Fibroblast of lung (primary cell): Measurements from ENCODE around the gene NFE2L3.

Source experiments
- EZH2 ChIP-seq: IDR thresholded peaks from 2 replicates; pipeline ENCODE4 v1.5.1; 2012; ENCODE audit warnings: low read length, control low read depth, mild to moderate bottlenecking; ENCODE audit errors: missing control alignments
- TF ChIP-seq, protein P1 (sequence below), 2 donors: IDR thresholded peaks in 1 of 2; conservative IDR thresholded peaks in 1 of 2; 1 replicate in 1 of 2; 2 replicates in 1 of 2; pipeline ENCODE4 v1.5.1; 2011 to 2012; ENCODE audit warnings: low read length in 2 of 2, control low read depth in 1 of 2, inconsistent platforms in 1 of 2, low read depth in 1 of 2, mild to moderate bottlenecking in 1 of 2

DNA sequence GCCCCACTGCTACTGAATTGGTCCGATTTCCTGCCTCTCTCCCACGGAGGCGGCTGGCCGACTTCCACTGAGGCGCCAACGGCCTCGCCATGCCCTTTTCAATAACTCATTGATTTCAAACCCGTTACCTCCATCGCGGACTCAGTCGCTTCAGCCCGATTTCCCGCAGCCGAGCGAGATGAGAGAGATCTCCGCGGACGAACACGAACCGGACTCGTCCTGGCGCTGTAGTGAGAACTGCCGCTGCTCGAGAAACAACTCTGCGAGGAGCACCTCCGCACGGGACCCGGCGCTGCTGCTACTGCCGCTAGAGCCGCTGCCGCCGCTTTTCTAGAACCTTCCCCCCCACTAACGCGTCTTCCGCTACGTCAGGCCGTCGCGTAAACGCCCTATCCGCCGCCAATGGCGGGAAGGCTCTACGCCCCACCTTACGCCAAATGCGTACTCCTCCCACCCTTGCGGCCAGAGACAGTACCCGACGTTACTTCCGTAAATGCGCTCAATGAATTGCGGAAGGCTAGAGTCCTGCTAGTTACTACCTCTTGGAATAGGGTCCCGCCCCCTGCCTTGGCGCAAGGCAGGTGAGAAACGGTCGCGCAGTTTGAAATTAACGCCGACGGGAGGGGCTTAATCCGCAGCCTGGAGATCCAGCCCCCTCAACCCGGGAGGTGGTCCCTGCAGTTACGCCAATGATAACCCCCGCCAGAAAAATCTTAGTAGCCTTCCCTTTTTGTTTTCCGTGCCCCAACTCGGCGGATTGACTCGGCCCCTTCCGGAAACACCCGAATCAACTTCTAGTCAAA is 48.6 kb downstream of the NFE2L3 start, which contains the start of gene HNRNPA2B1:
- TF ChIP-seq EZH2, result no peak
- TF ChIP-seq, protein P1, sequence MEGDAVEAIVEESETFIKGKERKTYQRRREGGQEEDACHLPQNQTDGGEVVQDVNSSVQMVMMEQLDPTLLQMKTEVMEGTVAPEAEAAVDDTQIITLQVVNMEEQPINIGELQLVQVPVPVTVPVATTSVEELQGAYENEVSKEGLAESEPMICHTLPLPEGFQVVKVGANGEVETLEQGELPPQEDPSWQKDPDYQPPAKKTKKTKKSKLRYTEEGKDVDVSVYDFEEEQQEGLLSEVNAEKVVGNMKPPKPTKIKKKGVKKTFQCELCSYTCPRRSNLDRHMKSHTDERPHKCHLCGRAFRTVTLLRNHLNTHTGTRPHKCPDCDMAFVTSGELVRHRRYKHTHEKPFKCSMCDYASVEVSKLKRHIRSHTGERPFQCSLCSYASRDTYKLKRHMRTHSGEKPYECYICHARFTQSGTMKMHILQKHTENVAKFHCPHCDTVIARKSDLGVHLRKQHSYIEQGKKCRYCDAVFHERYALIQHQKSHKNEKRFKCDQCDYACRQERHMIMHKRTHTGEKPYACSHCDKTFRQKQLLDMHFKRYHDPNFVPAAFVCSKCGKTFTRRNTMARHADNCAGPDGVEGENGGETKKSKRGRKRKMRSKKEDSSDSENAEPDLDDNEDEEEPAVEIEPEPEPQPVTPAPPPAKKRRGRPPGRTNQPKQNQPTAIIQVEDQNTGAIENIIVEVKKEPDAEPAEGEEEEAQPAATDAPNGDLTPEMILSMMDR (conservative IDR thresholded peaks at IDR 0.05 in 1 of 2, IDR thresholded peaks at IDR 0.05 in 1 of 2; ENCODE audit: low read depth in 1 of 2, low read length in 2 of 2), result no peak
